H1 (cell line): ENCODE results near the gene TBC1D19. TPM values are rescaled to one million over a fixed set of nuclear protein-coding genes. Genes with fewer than 3 reads are reported as not detected.

ENCODE experiments used
- CTCF ChIA-PET: fragments of 300-600 bp; sonication (Branson Sonifier 250); formaldehyde crosslinking; loops from one replicate; lab custom pipeline; 2021; ENCODE audit not compliant: partially characterized antibody; lab: Charles Lee
- POLR2A ChIA-PET: fragments of 300-600 bp; sonication (Branson Sonifier 250); formaldehyde crosslinking; loops from one replicate; lab custom pipeline; 2021; ENCODE audit warnings: inconsistent platforms; ENCODE audit not compliant: partially characterized antibody; lab: Charles Lee
- DNase-seq, 2 experiments: peaks; one replicate each; pipeline versions ENCODE4 v3.0.0 to v3.0.0-alpha.2; 2010 to 2022; ENCODE audit warnings: low spot score in 2 of 2, low read depth in 1 of 2, mixed read lengths in 1 of 2
- FAIRE-seq: peaks from 2 replicates; lab custom pipeline; 2011; peaks lifted over from hg19 to GRCh38; lab: Jason Lieb, UNC
- H2AFZ ChIP-seq: 2 replicates; pipeline ENCODE4 v1.8.1; 2012; ENCODE audit warnings: low read length, inconsistent platforms
- H2AK5ac ChIP-seq: 2 replicates; pipeline ENCODE4 v1.6.1; 2013; ENCODE audit warnings: low read depth, low read length
- H2BK120ac ChIP-seq: replicated peaks from 2 replicates; pipeline ENCODE3; 2013; ENCODE audit warnings: low read depth, low read length, inconsistent platforms
- H2BK12ac ChIP-seq: 2 replicates; pipeline ENCODE4 v1.6.1; 2013; ENCODE audit warnings: low read depth, low read length
- H2BK15ac ChIP-seq: 2 replicates; pipeline ENCODE4 v1.6.1; 2013; ENCODE audit warnings: low read length
- H2BK20ac ChIP-seq: 2 replicates; pipeline ENCODE4 v1.6.1; 2013; ENCODE audit warnings: low read length
- H2BK5ac ChIP-seq: 2 replicates; pipeline ENCODE4 v1.6.1; 2013; ENCODE audit warnings: low read depth, low read length
- H3K14ac ChIP-seq: 2 replicates; pipeline ENCODE4 v1.6.1; 2013; ENCODE audit warnings: inconsistent platforms; ENCODE audit not compliant: insufficient read length
- H3K18ac ChIP-seq: 2 replicates; pipeline ENCODE4 v1.6.1; 2013; ENCODE audit warnings: low read length; ENCODE audit errors: extremely low read depth
- H3K23ac ChIP-seq: 2 replicates; pipeline ENCODE4 v1.6.1; 2013; ENCODE audit warnings: inconsistent platforms; ENCODE audit not compliant: insufficient read length
- H3K23me2 ChIP-seq: 2 replicates; pipeline ENCODE4 v1.6.1; 2013; ENCODE audit warnings: low read depth, low read length
- H3K27ac ChIP-seq: 2 replicates; pipeline ENCODE4 v1.6.1; 2011; ENCODE audit warnings: low read depth, low read length, inconsistent platforms
- H3K27me3 ChIP-seq, 4 experiments: replicated peaks in 1 of 4; 1 replicate in 1 of 4; 2 replicates in 3 of 4; pipeline versions ENCODE4 v1.6.1 to v1.8.1; 2011 to 2013; ENCODE audit warnings: low read length in 3 of 4, mild to moderate bottlenecking in 3 of 4, inconsistent platforms in 2 of 4, mixed read lengths in 2 of 4, moderate library complexity in 1 of 4; ENCODE audit not compliant: control insufficient read depth in 3 of 4, insufficient read depth in 3 of 4; ENCODE audit errors: extremely low read depth in 1 of 4
- H3K36me3 ChIP-seq, 4 experiments: 2 replicates each; pipeline versions ENCODE4 v1.6.1 to v1.8.1; 2011 to 2013; ENCODE audit warnings: mild to moderate bottlenecking in 4 of 4, low read length in 3 of 4, moderate library complexity in 2 of 4, control low read depth in 1 of 4, inconsistent platforms in 1 of 4; ENCODE audit not compliant: insufficient read depth in 4 of 4, control insufficient read depth in 2 of 4
- H3K4ac ChIP-seq: replicated peaks from 2 replicates; pipeline ENCODE3; 2013; ENCODE audit warnings: low read length, low read depth, mixed read lengths, inconsistent platforms; ENCODE audit not compliant: insufficient read length
- H3K4me1 ChIP-seq, 4 experiments: replicated peaks in 1 of 4; 1 replicate in 1 of 4; 2 replicates in 3 of 4; pipeline versions ENCODE4 v1.6.1 to v1.8.1; 2011 to 2013; ENCODE audit warnings: low read length in 3 of 4, inconsistent platforms in 2 of 4, mixed read lengths in 1 of 4; ENCODE audit not compliant: insufficient read depth in 4 of 4, control insufficient read depth in 3 of 4
- H3K4me2 ChIP-seq, 2 experiments: 2 replicates each; pipeline versions ENCODE4 v1.6.1 to v1.8.1; 2011 to 2013; ENCODE audit warnings: low read depth in 2 of 2, low read length in 2 of 2, control low read depth in 1 of 2, inconsistent platforms in 1 of 2, mild to moderate bottlenecking in 1 of 2; ENCODE audit not compliant: insufficient read depth in 1 of 2
- H3K4me3 ChIP-seq, 4 experiments: fragments of 200-600, 300-600 bp in 1 of 4; sonication (generic), shearing (Covaris generic), sonication (Bioruptor Twin) in 1 of 4; 2 replicates each; pipeline versions ENCODE4 v1.5.1 to v1.8.1; 2011 to 2016; ENCODE audit warnings: low read length in 4 of 4, low read depth in 3 of 4, control low read depth in 2 of 4, inconsistent platforms in 2 of 4, mild to moderate bottlenecking in 2 of 4, mixed read lengths in 1 of 4, moderate library complexity in 1 of 4; ENCODE audit not compliant: insufficient read depth in 2 of 4; ENCODE audit errors: extremely low read depth in 1 of 4
- H3K56ac ChIP-seq: replicated peaks from 2 replicates; pipeline ENCODE3; 2013; ENCODE audit warnings: low read depth, mild to moderate bottlenecking, mixed read lengths, low read length, inconsistent platforms; ENCODE audit not compliant: insufficient read length
- H3K79me1 ChIP-seq: 2 replicates; pipeline ENCODE4 v1.6.1; 2013; ENCODE audit warnings: low read depth, low read length, control low read depth
- H3K79me2 ChIP-seq, 2 experiments: 2 replicates each; pipeline versions ENCODE4 v1.6.1 to v1.8.1; 2012 to 2013; ENCODE audit warnings: low read length in 2 of 2, mild to moderate bottlenecking in 2 of 2, inconsistent platforms in 1 of 2; ENCODE audit not compliant: insufficient read depth in 2 of 2, control insufficient read depth in 1 of 2
- H3K9ac ChIP-seq, 4 experiments: replicated peaks in 1 of 4; 1 replicate in 1 of 4; 2 replicates in 3 of 4; pipeline versions ENCODE4 v1.6.1 to v1.8.1; 2011 to 2013; ENCODE audit warnings: low read depth in 3 of 4, low read length in 3 of 4, control low read depth in 2 of 4, mild to moderate bottlenecking in 2 of 4, moderate library complexity in 2 of 4, inconsistent platforms in 1 of 4; ENCODE audit errors: extremely low read depth in 1 of 4
- H3K9me3 ChIP-seq, 2 experiments: 2 replicates each; pipeline versions ENCODE4 v1.6.1 to v1.8.1; 2012 to 2013; ENCODE audit warnings: mild to moderate bottlenecking in 2 of 2, moderate library complexity in 2 of 2, control low read depth in 1 of 2, inconsistent platforms in 1 of 2, low read depth in 1 of 2, low read length in 1 of 2, mixed read lengths in 1 of 2; ENCODE audit not compliant: insufficient read depth in 2 of 2
- H4K20me1 ChIP-seq, 2 experiments: replicated peaks in 1 of 2; 2 replicates each; pipeline versions ENCODE3 to v1.8.1; 2011 to 2013; ENCODE audit warnings: inconsistent platforms in 2 of 2, low read length in 2 of 2, mild to moderate bottlenecking in 1 of 2; ENCODE audit not compliant: insufficient read depth in 2 of 2, control insufficient read depth in 1 of 2
- H4K5ac ChIP-seq: 2 replicates; pipeline ENCODE4 v1.6.1; 2013; ENCODE audit warnings: low read length, low read depth, mixed read lengths, inconsistent platforms; ENCODE audit not compliant: insufficient read length
- H4K8ac ChIP-seq: 2 replicates; pipeline ENCODE4 v1.8.0; 2013; ENCODE audit warnings: mild to moderate bottlenecking, moderate library complexity, low read length, inconsistent platforms; ENCODE audit not compliant: insufficient read depth; ENCODE audit errors: extremely low read depth
- H4K91ac ChIP-seq: replicated peaks from 2 replicates; pipeline ENCODE3; 2013; ENCODE audit warnings: low read length, mixed read lengths, inconsistent platforms; ENCODE audit not compliant: insufficient read length
- CBX5 ChIP-seq: fragments of 300-800, 300-1000 bp; sonication (generic); IDR thresholded peaks from 2 replicates; pipeline ENCODE4 v1.7.1; 2016; ENCODE audit warnings: antibody characterized with exemption, low read length, low read depth
- HDAC2 ChIP-seq, 2 experiments: fragments of 300-600 bp in 1 of 2; sonication (generic) in 1 of 2; IDR thresholded peaks; 2 replicates each; pipeline ENCODE4 v1.6.1; 2011 to 2012; ENCODE audit warnings: low read depth in 2 of 2, low read length in 2 of 2, mild to moderate bottlenecking in 2 of 2, moderate library complexity in 2 of 2, borderline replicate concordance in 1 of 2, inconsistent platforms in 1 of 2
- POLR2A ChIP-seq, 2 experiments: IDR thresholded peaks; 1 replicate in 1 of 2; 2 replicates in 1 of 2; pipeline ENCODE4 v1.6.1; 2011; ENCODE audit warnings: low read depth in 2 of 2, low read length in 2 of 2, mild to moderate bottlenecking in 2 of 2; ENCODE audit errors: control extremely low read depth in 1 of 2
- SP2 ChIP-seq: IDR thresholded peaks from 2 replicates; pipeline ENCODE4 v1.6.1; 2012; ENCODE audit warnings: mild to moderate bottlenecking, low read length, inconsistent platforms
- SUZ12 ChIP-seq: fragments of 200-600 bp; sonication (generic); IDR thresholded peaks from 2 replicates; pipeline ENCODE4 v1.6.1; 2012; ENCODE audit warnings: mild to moderate bottlenecking, inconsistent platforms, low read length, moderate library complexity, mixed read lengths
- TAF1 ChIP-seq: IDR thresholded peaks from 2 replicates; pipeline ENCODE4 v1.6.1; 2011; ENCODE audit warnings: mild to moderate bottlenecking, low read depth, low read length
- TBP ChIP-seq: IDR thresholded peaks from 2 replicates; pipeline ENCODE4 v1.6.1; 2011; ENCODE audit warnings: low read depth, low read length, improper control_type of control experiment
- WGBS, 2 experiments: shearing (Covaris generic) in 1 of 2; methylation state at CpG; one replicate each; pipeline versions ENCODE4 v1.1.6 to v1.1.7; 2013 to 2015; ENCODE audit warnings: low lambda C conversion rate in 2 of 2, mixed read lengths in 2 of 2, inconsistent platforms in 1 of 2, low coverage in 1 of 2, missing lambda C conversion rate in 1 of 2; ENCODE audit not compliant: insufficient replicate concordance in 2 of 2, insufficient coverage in 1 of 2, insufficient read length in 1 of 2; ENCODE audit errors: extremely low coverage in 1 of 2, missing lambda C conversion rate in 1 of 2; 5-methylcytosine and 5-hydroxymethylcytosine counted together
- polyA plus RNA-seq, 7 experiments: library from polyadenylated mRNA; depleted of rRNA in 3 of 7; stranded (reverse) in 5 of 7; unstranded in 2 of 7; fragments of >200 nt in 5 of 7; fragments of 200-250 nt in 2 of 7; gene quantifications; 1 replicate in 5 of 7; 2 replicates in 1 of 7; 4 replicates in 1 of 7; pipeline versions ENCODE4 v1.2.1 to v1.2.3, GENCODE V29; 2011 to 2013; ENCODE audit warnings: missing spikeins in 2 of 7, mixed read lengths in 2 of 7
- total RNA-seq: library from RNA; stranded (reverse); fragmentation: NEBNext Ultra II Directional; extraction: Animal tissue kit (Norgen Biotek cat#: 25700); gene quantifications from 2 replicates; pipeline ENCODE4 v1.2.1, GENCODE V29; 2021

Gene TBC1D19
- total and polyA plus RNA-seq, 2 of the 8 experiments (the other 6 are each of a cell fraction or from before 2014, with no cell fraction given), result 1.9 to 3.5 TPM

- Histone ChIP-seq H2BK120ac (no peak overlapping the region), H2BK5ac (no peak overlapping the region), H3K9ac (no peak overlapping the region), H3K4ac (no peak overlapping the region), H3K4me2 (no peak overlapping the region), H3K36me3 (no peaks in the 10 kb centered on the region), H4K5ac (no peak overlapping the region), H2AFZ (no peak overlapping the region), H4K91ac (no peak overlapping the region), H3K14ac (no peak overlapping the region), H3K27me3 (no peaks in the 10 kb centered on the region), H3K79me1 (no peaks in the 10 kb centered on the region), H3K27ac (no peak overlapping the region), H4K20me1 (peaks cover 0 to 1% of the 10 kb centered on the region in 2 experiments), H2AK5ac (no peak overlapping the region), H3K9me3 (no peaks in the 10 kb centered on the region), H3K23me2 (0 out of 2 replicates have a peak, but pooled peaks cover 1% of the 10 kb centered on the region), H2BK15ac (no peak overlapping the region), H3K79me2 (no peaks in the 10 kb centered on the region), H3K56ac (no peak overlapping the region), H2BK12ac (no peak overlapping the region), H3K4me1 (no peaks in the 10 kb centered on the region), H3K23ac (no peak overlapping the region), H3K18ac (no peak overlapping the region), H2BK20ac (no peak overlapping the region), H3K4me3 (no peak overlapping the region), H4K8ac (no peak overlapping the region)
- 86% methylated on average over 1 of the region's 1 CpG; no CpG with 5 or more reads in 1 of the 2 experiments for WGBS, 2 experiments
- DNase-seq, result no peak
- no peak for FAIRE-seq
- CTCF ChIA-PET, result interaction anchor here (0.6 kb wide), 1 partner anchor 89 kb away, joined by 3 read pairs; no protein-coding TSS in a partner anchor
- TF ChIP-seq TBP, result no peak
- TF ChIP-seq HDAC2 (IDR thresholded peaks at IDR 0.05; ENCODE audit: borderline replicate concordance in 1 of 2, low read depth in 2 of 2, low read length in 2 of 2), result no peak
- TF ChIP-seq SUZ12, result no peak
- no peak for TF ChIP-seq CBX5
- no peak for TF ChIP-seq SP2
- TF ChIP-seq POLR2A (IDR thresholded peaks at IDR 0.05; ENCODE audit: control extremely low read depth in 1 of 2, low read depth in 2 of 2, low read length in 2 of 2), result no peak
- no peak for TF ChIP-seq TAF1
- POLR2A ChIA-PET, result no interaction called here
These were observed 49.0 kb downstream of the TBC1D19 start for GRCh38 chr4:26632916-26633315.
